Measurements from ENCODE around the gene CACNA1I. TPM values are rescaled to one million over a fixed set of nuclear protein-coding genes. Genes with fewer than 3 reads are reported as not detected.

The CACNA1I gene
- polyA plus RNA-seq, 1 donor, result 0.04 TPM

GRCh38 chr22:39581303-39581702 is 10.8 kb downstream of the CACNA1I start:
- Histone ChIP-seq H3K27ac (ENCODE audit: low read length) (no peak overlapping the region), H3K27me3 (ENCODE audit: control insufficient read depth, insufficient read depth, low read length) (peaks cover 24% of the 10 kb centered on the region), H3K4me1 (ENCODE audit: control insufficient read depth, insufficient read depth, low read length) (no peaks in the 10 kb centered on the region), H3K4me3 (ENCODE audit: low read length) (no peak overlapping the region), H3K9me3 (ENCODE audit: control insufficient read depth, low read depth, low read length) (peaks cover 4% of the 10 kb centered on the region), H3K36me3 (ENCODE audit: control insufficient read depth, insufficient read depth, low read length) (no peaks in the 10 kb centered on the region)
- no peak for DNase-seq
- WGBS (ENCODE audit: insufficient coverage, low lambda C conversion rate), result no CpG with 5 or more reads among the region's 8 CpGs

GRCh38 chr22:39583066-39583667 is 12.6 kb downstream of the CACNA1I start:
- DNase-seq, result no peak
- no peaks in the 10 kb centered on the region for H3K4me1 ChIP-seq (ENCODE audit: control insufficient read depth, insufficient read depth, low read length)
- H3K27me3 ChIP-seq (ENCODE audit: control insufficient read depth, insufficient read depth, low read length), result peaks cover 23% of the 10 kb centered on the region
- 45% methylated on average over 2 of the region's 3 CpGs for WGBS (ENCODE audit: insufficient coverage, low lambda C conversion rate)
- H3K9me3 ChIP-seq (ENCODE audit: control insufficient read depth, low read depth, low read length), result peaks cover 4% of the 10 kb centered on the region
- H3K36me3 ChIP-seq (ENCODE audit: control insufficient read depth, insufficient read depth, low read length), result no peaks in the 10 kb centered on the region
- H3K27ac ChIP-seq (ENCODE audit: low read length), result no peak overlapping the region
- H3K4me3 ChIP-seq (ENCODE audit: low read length), result no peak overlapping the region

- no peaks in the 10 kb centered on the region for H3K9me3 ChIP-seq (ENCODE audit: control insufficient read depth, low read depth, low read length)
- no peaks in the 10 kb centered on the region for H3K36me3 ChIP-seq (ENCODE audit: control insufficient read depth, insufficient read depth, low read length)
- H3K27me3 ChIP-seq (ENCODE audit: control insufficient read depth, insufficient read depth, low read length), result peaks cover 6% of the 10 kb centered on the region
- no peak for DNase-seq
- H3K4me1 ChIP-seq (ENCODE audit: control insufficient read depth, insufficient read depth, low read length), result no peaks in the 10 kb centered on the region
- H3K27ac ChIP-seq (ENCODE audit: low read length), result no peak overlapping the region
- H3K4me3 ChIP-seq (ENCODE audit: low read length), result no peak overlapping the region
- no CpG with 5 or more reads among the region's 11 CpGs for WGBS (ENCODE audit: insufficient coverage, low lambda C conversion rate)
These were observed 19.3 kb downstream of the CACNA1I start for GRCh38 chr22:39589875-39590274.

GRCh38 chr22:39592081-39593065 is 21.8 kb downstream of the CACNA1I start:
- Histone ChIP-seq H3K27me3 (ENCODE audit: control insufficient read depth, insufficient read depth, low read length) (peaks cover 14% of the 10 kb centered on the region), H3K27ac (ENCODE audit: low read length) (no peak overlapping the region), H3K4me3 (ENCODE audit: low read length) (no peak overlapping the region), H3K36me3 (ENCODE audit: control insufficient read depth, insufficient read depth, low read length) (no peaks in the 10 kb centered on the region), H3K9me3 (ENCODE audit: control insufficient read depth, low read depth, low read length) (no peaks in the 10 kb centered on the region), H3K4me1 (ENCODE audit: control insufficient read depth, insufficient read depth, low read length) (no peaks in the 10 kb centered on the region)
- 60% methylated on average over 1 of the region's 32 CpGs for whole genome bisulfite sequencing (ENCODE audit: insufficient coverage, low lambda C conversion rate)
- DNase-seq, result no peak

- Histone ChIP-seq H3K4me3 (ENCODE audit: low read length) (no peak overlapping the region), H3K36me3 (ENCODE audit: control insufficient read depth, insufficient read depth, low read length) (no peaks in the 10 kb centered on the region), H3K27me3 (ENCODE audit: control insufficient read depth, insufficient read depth, low read length) (peaks cover 21% of the 10 kb centered on the region), H3K4me1 (ENCODE audit: control insufficient read depth, insufficient read depth, low read length) (peaks cover 4% of the 10 kb centered on the region), H3K27ac (ENCODE audit: low read length) (no peak overlapping the region), H3K9me3 (ENCODE audit: control insufficient read depth, low read depth, low read length) (no peaks in the 10 kb centered on the region)
- WGBS (ENCODE audit: insufficient coverage, low lambda C conversion rate), result no CpG with 5 or more reads among the region's 12 CpGs
- no peak for DNase-seq
These were observed 22.7 kb downstream of the CACNA1I start for GRCh38 chr22:39593066-39593930.

- no peaks in the 10 kb centered on the region for H3K36me3 ChIP-seq (ENCODE audit: control insufficient read depth, insufficient read depth, low read length)
These were observed 23.4 kb downstream of the CACNA1I start for GRCh38 chr22:39593931-39594285.

GRCh38 chr22:39594411-39594810 is 23.9 kb downstream of the CACNA1I start:
- Histone ChIP-seq H3K4me3 (ENCODE audit: low read length) (no peak overlapping the region), H3K36me3 (ENCODE audit: control insufficient read depth, insufficient read depth, low read length) (no peaks in the 10 kb centered on the region), H3K9me3 (ENCODE audit: control insufficient read depth, low read depth, low read length) (no peaks in the 10 kb centered on the region), H3K27ac (ENCODE audit: low read length) (no peak overlapping the region), H3K4me1 (ENCODE audit: control insufficient read depth, insufficient read depth, low read length) (peaks cover 9% of the 10 kb centered on the region), H3K27me3 (ENCODE audit: control insufficient read depth, insufficient read depth, low read length) (peaks cover 25% of the 10 kb centered on the region)
- no CpG with 5 or more reads among the region's 7 CpGs for WGBS (ENCODE audit: insufficient coverage, low lambda C conversion rate)
- DNase-seq, result no peak

More at GRCh38 chr22:39593931-39594285, 23.4 kb downstream of the CACNA1I start:
- WGBS (ENCODE audit: insufficient coverage, low lambda C conversion rate), result 100% methylated on average over 1 of the region's 6 CpGs
- Histone ChIP-seq H3K27me3 (ENCODE audit: control insufficient read depth, insufficient read depth, low read length) (peaks cover 25% of the 10 kb centered on the region), H3K4me3 (ENCODE audit: low read length) (no peak overlapping the region), H3K4me1 (ENCODE audit: control insufficient read depth, insufficient read depth, low read length) (peaks cover 9% of the 10 kb centered on the region), H3K27ac (ENCODE audit: low read length) (no peak overlapping the region), H3K9me3 (ENCODE audit: control insufficient read depth, low read depth, low read length) (no peaks in the 10 kb centered on the region)
- DNase-seq, result no peak

- no peak for DNase-seq
- Histone ChIP-seq H3K4me1 (ENCODE audit: control insufficient read depth, insufficient read depth, low read length) (peaks cover 9% of the 10 kb centered on the region), H3K27ac (ENCODE audit: low read length) (no peak overlapping the region), H3K27me3 (ENCODE audit: control insufficient read depth, insufficient read depth, low read length) (peaks cover 25% of the 10 kb centered on the region), H3K9me3 (ENCODE audit: control insufficient read depth, low read depth, low read length) (no peaks in the 10 kb centered on the region), H3K36me3 (ENCODE audit: control insufficient read depth, insufficient read depth, low read length) (no peaks in the 10 kb centered on the region), H3K4me3 (ENCODE audit: low read length) (no peak overlapping the region)
- no CpG with 5 or more reads among the region's 12 CpGs for WGBS (ENCODE audit: insufficient coverage, low lambda C conversion rate)
These were observed 25.1 kb downstream of the CACNA1I start for GRCh38 chr22:39595622-39596172.

- H3K36me3 ChIP-seq (ENCODE audit: control insufficient read depth, insufficient read depth, low read length), result no peaks in the 10 kb centered on the region
- H3K4me1 ChIP-seq (ENCODE audit: control insufficient read depth, insufficient read depth, low read length), result peaks cover 9% of the 10 kb centered on the region
- no peak overlapping the region for H3K4me3 ChIP-seq (ENCODE audit: low read length)
- no CpG with 5 or more reads among the region's 6 CpGs for WGBS (ENCODE audit: insufficient coverage, low lambda C conversion rate)
- no peak overlapping the region for H3K27ac ChIP-seq (ENCODE audit: low read length)
- DNase-seq, result no peak
- peaks cover 29% of the 10 kb centered on the region for H3K27me3 ChIP-seq (ENCODE audit: control insufficient read depth, insufficient read depth, low read length)
- no peaks in the 10 kb centered on the region for H3K9me3 ChIP-seq (ENCODE audit: control insufficient read depth, low read depth, low read length)
These were observed 26.0 kb downstream of the CACNA1I start for GRCh38 chr22:39596601-39597000.
